Inflammatory macrophage treated with lipopolysaccharide for 4 hours (primary cell): ENCODE results near the gene GLUD1.
A peak's percentile ranks its signal among the peaks of the same experiment; 100 is the strongest.
"Not testable (repeated sequence)": the region's sequence is repeated elsewhere in the genome, so short reads cannot be mapped to it uniquely, and the experiment has no call there.

ENCODE experiments used
- DNase-seq: peaks from one replicate; pipeline ENCODE4 v3.0.0-alpha.2; 2020

Gene GLUD1

GRCh38 chr10:87038786-87039185 lies 55.9 kb downstream of the GLUD1 start:
- no peak for DNase-seq

GRCh38 chr10:87038286-87038717 lies 56.3 kb downstream of the GLUD1 start:
- no peak for DNase-seq

GRCh38 chr10:87036623-87037022 lies 58.0 kb downstream of the GLUD1 start:
- DNase-seq = no peak

GRCh38 chr10:87030912-87031635 lies 63.6 kb downstream of the GLUD1 start:
- DNase-seq = no peak

- not testable (repeated sequence) for DNase-seq
Observed at GRCh38 chr10:87030419-87030818, 64.2 kb downstream of the GLUD1 start.

GRCh38 chr10:87026747-87027508 lies 67.7 kb downstream of the GLUD1 start:
- DNase-seq = not testable (repeated sequence)

GRCh38 chr10:87025285-87025958 lies 69.2 kb downstream of the GLUD1 start:
- peak; percentile 76 for DNase-seq

GRCh38 chr10:87020056-87020455 lies 74.6 kb downstream of the GLUD1 start, which contains the start of gene FAM25A:
FAM25A (plus strand) TSS chr10:87020294; CDS start chr10:87020325, 31 bp downstream.
- not testable (repeated sequence) for DNase-seq

GRCh38 chr10:87019504-87019903 lies 75.1 kb downstream of the GLUD1 start:
- not testable (repeated sequence) for DNase-seq

GRCh38 chr10:87019066-87019465 lies 75.6 kb downstream of the GLUD1 start:
- not testable (repeated sequence) for DNase-seq

GRCh38 chr10:87018127-87018526 lies 76.5 kb downstream of the GLUD1 start:
- DNase-seq = not testable (repeated sequence)

- DNase-seq = not testable (repeated sequence)
Observed at GRCh38 chr10:87014986-87015716, 79.5 kb downstream of the GLUD1 start.

- peak; percentile 76 for DNase-seq
Observed at GRCh38 chr10:87013528-87013927, 81.1 kb downstream of the GLUD1 start.

GRCh38 chr10:87009134-87009696 lies 85.4 kb downstream of the GLUD1 start:
- not testable (repeated sequence) for DNase-seq

- not testable (repeated sequence) for DNase-seq
Observed at GRCh38 chr10:87008303-87008702, 86.3 kb downstream of the GLUD1 start.

- not testable (repeated sequence) for DNase-seq
Observed at GRCh38 chr10:87007674-87008073, 87.0 kb downstream of the GLUD1 start.

- DNase-seq = not testable (repeated sequence)
Observed at GRCh38 chr10:87007124-87007523, 87.5 kb downstream of the GLUD1 start.

GRCh38 chr10:87000491-87000890 lies 94.2 kb downstream of the GLUD1 start:
- DNase-seq = peak; percentile 80
